Measurements from ENCODE around the gene PTGFRN.

- TF ChIP-seq ZFP30 (CRISPR knock-in tag; IDR thresholded peaks at IDR 0.05) = no peak
- no peak for TF ChIP-seq ZNF70 (CRISPR knock-in tag; IDR thresholded peaks at IDR 0.05)
- no peak for TF ChIP-seq CREB5 (CRISPR knock-in tag; IDR thresholded peaks at IDR 0.05; ENCODE audit: low read depth)
- TF ChIP-seq PATZ1 (CRISPR knock-in tag; IDR thresholded peaks at IDR 0.05; ENCODE audit: borderline replicate concordance) = no peak
- TF ChIP-seq TCF4 (CRISPR knock-in tag; IDR thresholded peaks at IDR 0.05; ENCODE audit: borderline replicate concordance) = no peak
- TF ChIP-seq ARNTL (CRISPR knock-in tag; IDR thresholded peaks at IDR 0.05; ENCODE audit: borderline replicate concordance, low read depth) = no peak
- no peak for TF ChIP-seq RARB (CRISPR knock-in tag; IDR thresholded peaks at IDR 0.05)
- no peak for TF ChIP-seq ESRRG (CRISPR knock-in tag; IDR thresholded peaks at IDR 0.05)
- TF ChIP-seq CSRNP3 (CRISPR knock-in tag; IDR thresholded peaks at IDR 0.05) = no peak
- no peak for TF ChIP-seq ZC3H10 (CRISPR knock-in tag; IDR thresholded peaks at IDR 0.05)
- no peak for TF ChIP-seq ZNF8 (CRISPR knock-in tag; IDR thresholded peaks at IDR 0.05)
- TF ChIP-seq ISL1 (CRISPR knock-in tag; IDR thresholded peaks at IDR 0.05) = no peak
- TF ChIP-seq SNAI2 (CRISPR knock-in tag; IDR thresholded peaks at IDR 0.05) = no peak
These were observed 32.6 kb downstream of the PTGFRN start for GRCh38 chr1:116942344-116942743.
